Colon (tissue), 2 donors: ENCODE measurements around the gene PDCD4.
A peak's percentile ranks its signal among the peaks of the same experiment; 100 is the strongest.

Experiments
- FAIRE-seq: peaks from 2 replicates; lab custom pipeline; 2012; peaks lifted over from hg19 to GRCh38; lab: Jason Lieb, UNC
- donor health status: control.
- donor health status: control.

PDCD4 gene

DNA sequence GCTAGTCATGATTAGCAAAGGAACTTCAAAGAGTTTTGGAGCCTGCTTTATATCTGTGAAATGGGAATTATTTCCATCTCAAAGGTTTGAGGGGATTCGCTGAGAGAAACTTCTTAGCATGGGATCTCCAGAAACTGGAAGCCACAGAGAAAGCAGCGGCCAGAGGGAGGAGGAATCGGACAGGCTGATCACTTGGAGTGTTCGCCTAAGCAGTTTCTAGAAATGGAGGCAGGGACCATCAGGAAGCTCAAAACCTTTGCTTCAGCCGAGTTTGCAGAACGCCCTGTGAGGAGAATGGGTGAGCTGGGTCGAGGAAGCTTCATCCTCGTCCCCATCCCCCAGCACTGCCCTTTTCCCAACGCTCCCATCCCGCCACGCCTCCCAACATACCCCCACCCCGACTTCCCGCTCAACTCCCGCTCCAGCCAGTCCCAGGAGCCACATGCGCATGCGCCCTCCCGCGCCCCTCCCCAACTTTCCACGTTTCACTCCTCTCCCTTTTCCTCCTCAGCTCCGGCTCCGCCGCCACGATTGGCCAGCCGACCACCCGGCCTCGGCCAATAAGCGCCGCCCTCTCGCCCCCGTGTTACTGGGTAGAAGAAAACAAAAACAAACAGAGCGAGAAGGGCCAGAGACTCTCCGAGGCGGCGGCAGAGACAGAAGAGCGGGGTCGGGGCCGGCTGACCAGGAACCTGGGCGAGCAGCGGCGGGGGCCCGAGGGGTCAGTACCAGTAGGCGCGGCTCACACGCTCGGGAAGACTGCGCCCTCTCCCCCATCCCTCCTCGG, at the start of gene PDCD4:
PDCD4 (plus strand) TSS at position 631 of the 787 bp plus-strand sequence. CDS start 4,100 bp downstream, outside the sequence.
- peak; percentile 5 for FAIRE-seq

DNA sequence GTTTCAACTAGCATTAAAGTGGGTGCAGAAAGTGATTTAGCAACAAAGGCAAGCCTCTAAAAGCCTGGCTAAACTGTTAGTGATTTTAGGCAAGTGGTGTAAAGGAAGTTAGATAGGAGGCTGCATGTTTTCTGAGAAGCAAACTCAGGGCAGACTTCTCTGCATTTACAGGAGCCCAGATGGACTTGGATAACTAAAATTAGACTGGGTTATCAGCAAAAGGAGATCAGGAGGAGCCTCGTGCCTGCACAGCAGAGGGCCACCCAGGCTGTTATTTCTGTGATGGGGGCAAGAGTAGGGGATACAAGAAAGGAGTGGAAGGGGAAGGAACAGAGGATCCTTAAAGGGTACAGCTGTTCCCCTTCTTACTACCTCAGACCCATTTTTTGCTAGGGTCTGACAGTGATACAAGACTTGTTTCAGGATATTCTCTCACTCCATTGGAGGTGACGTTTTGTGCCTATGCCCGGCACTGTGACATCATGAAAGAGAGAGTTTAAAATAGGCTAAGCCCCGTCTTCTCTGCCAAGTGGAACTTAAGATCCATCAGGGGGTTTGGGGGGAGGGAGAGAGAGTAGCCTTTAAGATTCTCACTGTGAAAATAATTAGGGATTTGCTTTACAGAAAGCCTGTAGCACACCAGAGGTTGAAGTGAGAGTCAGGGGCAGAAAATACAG, 49.6 kb upstream of the PDCD4 start:
- FAIRE-seq, result no peak

DNA sequence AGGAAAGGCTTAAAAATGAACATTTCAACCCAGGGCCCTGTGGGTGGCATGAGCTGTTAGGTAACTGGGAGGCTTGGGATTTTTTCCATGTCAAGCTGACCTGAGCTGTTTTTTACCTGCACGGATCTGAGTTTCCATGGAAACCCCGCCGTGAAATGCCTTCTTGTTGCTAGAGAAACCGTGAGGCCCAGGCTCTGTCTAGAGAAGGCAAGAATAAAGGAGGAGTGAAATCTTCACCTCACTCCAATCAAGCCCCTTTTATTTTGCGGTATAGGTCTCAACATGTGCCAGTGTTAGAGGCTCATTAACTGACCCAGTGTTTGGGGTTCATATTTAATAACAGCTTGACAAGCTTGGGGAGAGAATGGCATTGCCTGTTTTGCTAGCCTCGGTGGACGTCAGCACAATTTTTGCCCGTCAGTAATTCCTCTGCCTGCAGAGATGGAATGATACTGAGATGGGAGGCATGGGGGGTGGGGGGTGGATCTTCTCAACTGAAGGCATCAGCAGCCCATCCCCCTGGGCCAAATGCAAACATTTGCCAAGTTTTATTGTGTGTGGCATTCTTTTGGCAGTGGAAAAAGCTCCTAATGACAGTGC, 48.9 kb upstream of the PDCD4 start:
- no peak for FAIRE-seq

DNA sequence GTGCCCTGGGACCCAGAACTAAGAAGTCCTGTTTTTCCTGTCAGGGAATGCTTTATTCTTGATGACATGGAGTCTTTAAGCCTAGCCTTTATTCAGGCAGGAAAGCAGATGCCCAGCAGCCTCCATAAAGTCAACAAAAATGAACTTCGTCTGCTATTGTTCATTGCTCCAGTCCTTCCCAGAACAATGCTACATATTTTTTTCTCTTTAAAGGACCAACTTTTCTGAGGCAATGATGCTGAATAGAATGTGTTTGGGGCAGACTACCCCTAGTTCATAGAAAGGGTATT, 47.6 kb upstream of the PDCD4 start:
- no peak for FAIRE-seq

DNA sequence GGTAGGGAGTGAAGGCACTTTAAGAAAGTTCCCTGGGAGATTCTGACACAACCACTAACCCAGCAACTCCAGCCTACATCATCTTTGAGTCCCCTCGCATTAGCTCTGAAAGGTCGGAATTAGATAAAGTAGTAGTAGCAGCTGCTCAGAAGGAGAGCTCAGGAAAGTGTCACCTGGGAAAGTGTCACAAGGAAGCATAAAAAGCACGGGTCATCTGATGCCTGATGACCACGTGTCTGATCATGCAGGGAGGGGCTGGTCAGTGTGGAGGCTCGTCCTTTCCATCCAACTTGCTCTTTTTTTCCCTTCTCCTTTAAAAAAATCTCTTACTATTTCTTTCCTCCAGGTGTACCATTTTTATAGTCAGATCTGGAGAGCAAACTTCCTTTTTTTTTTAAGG, 47.1 kb upstream of the PDCD4 start:
- no peak for FAIRE-seq

DNA sequence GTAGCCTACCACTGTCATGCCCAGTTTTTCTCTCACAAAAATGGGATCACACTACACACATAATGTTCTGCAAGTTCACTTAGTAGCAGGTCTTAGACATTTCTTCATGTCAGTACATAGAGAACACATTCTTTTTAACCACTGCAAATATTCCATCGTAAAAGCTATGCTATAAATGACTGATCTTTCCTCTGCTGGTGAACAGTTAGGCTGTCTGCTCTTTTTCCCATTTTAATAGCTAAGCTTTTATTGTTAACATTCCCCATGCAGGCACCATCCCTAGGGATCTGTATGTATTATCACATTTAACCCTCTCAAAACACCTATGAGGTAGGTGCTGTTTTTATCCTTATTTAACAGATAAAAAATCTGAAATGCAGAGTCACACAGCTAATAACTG, 46.2 kb upstream of the PDCD4 start:
- no peak for FAIRE-seq

DNA sequence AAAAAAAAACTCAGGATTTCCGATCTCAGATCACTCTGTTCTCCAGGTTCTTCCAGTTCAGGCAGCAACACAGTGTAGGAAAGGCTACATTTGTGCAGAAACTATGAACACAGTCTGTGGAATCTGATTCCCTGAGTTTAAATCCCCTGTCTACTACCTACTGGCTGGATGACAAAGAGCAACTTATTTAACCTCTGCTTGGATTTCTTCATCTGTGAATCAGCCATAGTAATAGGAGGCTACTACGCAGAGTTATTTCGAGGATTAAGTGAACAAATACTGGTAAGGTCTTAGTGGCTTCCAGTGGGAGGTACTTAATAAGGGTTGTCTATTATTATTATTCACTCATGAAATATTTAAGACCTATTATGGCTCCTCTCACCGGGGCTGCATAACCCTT, 44.3 kb upstream of the PDCD4 start:
- no peak for FAIRE-seq

DNA sequence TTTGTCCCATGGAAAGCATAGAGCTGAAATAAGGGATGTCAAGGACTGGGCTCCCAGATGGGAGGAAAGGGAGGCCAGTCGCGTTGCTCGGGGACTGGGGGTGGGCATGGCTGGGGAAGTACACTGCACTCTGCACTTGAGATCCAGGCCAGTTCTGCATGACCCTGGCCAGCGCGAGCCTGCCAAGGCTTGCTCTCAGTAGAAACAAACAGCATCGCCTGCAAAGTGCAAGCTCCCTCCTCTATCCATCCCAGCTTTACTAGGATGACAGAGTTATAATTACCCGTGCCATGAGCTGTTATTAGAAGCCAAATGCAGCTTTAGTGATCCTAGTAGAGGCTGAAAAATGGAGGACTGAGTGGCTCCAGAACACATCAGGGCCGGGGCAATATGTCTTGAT, 43.9 kb upstream of the PDCD4 start:
- no peak for FAIRE-seq

DNA sequence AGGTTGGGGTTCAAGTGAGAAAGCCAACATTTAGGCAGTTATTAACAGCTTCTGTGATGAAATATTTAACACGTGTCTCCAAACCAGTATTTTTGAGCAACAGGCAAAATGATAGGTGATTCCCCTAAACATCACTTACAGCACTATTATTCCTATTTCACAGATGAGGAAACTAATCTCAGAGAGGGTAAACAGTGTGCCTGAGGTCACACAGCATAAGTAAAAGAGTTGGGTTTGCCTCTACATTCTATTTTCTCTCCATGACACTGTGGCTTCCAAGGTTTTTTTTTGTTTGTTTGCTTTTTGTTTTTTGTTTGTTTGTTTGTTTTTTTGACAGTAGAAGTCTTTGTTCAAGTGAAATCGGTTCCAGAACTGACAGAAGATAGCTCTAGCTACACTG, 43.2 kb upstream of the PDCD4 start:
- no peak for FAIRE-seq

DNA sequence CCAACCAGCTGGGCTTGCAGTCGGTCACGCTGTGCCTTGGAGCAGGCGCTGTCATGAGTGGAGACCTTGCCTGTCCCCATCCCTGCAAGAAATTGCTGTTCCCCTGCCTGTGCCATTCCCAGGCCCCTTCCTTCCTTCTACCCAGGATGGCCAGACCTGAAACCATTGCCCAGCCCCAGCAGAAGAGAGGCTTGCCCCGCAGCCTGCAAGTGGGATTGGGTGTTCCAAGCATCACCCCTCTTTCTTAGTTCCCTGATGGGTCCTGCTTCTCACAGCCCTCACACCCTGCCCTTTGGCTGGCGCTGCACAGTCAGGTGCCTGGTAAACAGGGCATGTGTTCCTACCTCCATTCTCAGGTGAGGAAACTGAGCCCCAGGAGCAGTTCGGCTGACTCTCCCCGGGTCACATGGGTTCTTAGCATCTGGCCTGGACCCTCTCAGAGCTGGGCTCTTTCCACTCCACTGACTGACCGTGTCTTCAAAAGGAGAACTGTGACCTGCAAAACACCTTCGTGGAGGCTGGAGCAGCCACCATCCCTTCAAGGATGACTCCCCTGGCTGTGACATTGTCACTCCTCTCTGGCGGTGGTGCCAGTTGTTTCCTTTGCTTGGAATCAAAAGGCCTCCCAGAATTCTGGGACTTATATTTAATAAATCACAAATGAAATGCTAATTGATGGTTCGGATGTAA, 41.9 kb upstream of the PDCD4 start:
- no peak for FAIRE-seq

DNA sequence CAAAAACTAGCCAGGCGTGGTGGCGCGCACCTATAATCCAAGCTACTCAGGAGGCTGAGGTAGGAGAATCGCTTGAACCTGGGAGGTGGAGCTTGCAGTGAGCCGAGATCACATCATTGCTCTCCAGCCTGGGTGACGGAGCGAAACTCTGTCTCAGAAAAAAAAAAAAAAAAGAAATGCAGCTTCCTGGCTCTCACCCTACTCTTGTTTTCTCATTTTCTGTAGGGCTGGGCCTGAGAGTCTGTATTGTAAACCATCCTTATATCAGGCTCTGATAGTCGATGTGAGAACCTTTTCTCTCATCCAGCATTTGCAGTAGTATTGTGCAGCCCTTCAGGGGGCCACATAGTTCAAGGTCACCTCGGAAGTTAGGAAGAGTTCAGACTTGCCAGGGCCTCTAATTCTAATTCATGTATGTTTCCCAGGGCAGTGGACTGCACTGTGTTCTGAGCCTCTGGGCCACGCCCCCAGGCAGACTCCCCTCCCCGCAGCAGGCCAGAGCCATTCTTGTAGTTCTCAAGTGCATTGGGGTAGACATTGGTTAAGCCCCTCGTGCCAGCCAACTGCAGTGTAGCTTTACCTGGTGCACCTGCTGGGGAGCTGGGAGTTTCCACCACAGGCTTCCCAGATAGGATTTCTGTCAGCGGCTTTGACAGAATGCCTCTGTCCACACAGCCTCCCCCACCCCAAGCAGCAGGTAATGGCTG, 38.3 kb upstream of the PDCD4 start:
- no peak for FAIRE-seq

DNA sequence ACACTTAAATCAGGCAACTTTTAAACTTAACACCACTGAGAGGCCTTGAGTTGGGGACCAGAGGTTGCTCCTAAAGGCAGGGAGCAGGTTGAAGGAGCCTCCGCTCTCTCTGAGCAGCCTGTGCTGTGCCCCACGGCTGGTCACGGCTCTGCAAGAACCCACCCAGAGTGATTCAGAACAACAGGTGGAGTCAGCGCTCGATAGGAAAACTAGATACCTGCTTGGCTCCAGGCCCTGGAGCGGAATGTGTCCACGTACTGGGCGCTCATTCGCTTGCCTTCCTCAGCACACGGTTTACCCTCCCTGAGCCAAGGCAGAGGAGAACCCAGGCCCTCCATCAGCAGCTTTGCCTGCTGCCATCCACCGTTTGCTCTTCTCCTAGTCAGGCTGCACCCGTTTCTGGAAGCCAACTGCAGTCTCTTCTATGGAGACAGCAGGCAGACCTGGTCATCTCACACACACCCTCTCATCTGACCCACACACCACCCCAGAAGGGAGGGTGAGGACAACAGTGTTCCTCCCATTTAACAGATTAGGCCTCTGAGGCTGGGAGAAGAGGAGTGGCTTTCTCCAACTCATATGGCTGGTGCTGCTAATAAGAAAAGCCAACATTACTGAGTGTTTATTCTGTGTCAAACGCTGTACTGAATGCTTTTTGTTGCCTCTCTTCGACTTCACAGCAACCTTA, 37.6 kb upstream of the PDCD4 start:
- no peak for FAIRE-seq

DNA sequence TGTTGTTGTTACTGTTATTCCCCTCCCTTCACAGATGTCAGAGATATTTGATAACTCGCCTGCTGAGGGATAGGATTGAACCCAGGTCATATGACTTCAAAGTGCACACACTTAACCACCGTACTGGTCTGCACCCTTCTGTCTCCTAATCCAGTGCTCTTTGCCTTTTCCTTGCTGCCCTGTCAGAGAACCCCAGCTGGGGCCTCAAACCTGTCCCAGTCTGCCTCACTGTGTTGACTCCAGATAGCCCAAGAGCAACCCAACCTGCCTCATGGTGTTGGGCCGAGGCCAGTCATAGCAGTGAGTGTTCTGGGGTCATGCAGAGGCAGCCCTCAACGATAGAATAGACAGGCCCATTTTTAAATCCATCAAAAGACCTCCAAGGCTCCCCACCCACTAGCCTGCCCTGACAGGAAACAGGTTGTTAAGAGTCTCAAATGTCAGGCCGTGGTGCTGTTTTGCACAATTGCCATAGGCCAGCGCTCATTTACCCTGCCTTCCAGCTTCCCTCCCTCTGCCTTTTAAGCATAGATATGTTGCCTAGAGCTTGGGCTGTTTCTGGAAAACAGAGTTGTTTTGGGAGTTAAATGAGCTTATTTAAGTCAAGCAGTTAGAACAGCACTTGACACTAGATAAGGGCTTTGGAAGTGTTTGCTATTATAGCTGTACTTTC, 37.0 kb upstream of the PDCD4 start:
- FAIRE-seq, result no peak

DNA sequence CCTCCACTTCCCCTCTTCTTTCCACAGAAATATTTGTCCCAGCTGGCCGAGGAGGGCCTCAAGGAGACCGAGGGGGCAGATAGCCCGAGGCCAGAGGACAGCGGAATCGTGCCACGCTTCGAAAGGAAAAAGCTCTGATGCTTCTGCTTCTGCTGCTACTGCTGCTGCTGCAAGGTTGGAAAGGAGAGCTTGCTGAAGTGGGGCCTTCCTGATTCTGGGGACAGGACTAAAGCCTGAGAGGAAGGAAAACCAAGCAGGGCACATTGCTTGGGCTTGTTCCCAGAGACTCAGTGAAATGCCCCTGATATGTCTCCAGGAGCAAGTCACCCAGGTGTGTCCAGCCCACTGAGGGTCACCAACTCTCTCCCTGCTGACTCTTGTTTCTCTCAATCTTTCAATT, 35.9 kb upstream of the PDCD4 start:
- FAIRE-seq, result no peak

DNA sequence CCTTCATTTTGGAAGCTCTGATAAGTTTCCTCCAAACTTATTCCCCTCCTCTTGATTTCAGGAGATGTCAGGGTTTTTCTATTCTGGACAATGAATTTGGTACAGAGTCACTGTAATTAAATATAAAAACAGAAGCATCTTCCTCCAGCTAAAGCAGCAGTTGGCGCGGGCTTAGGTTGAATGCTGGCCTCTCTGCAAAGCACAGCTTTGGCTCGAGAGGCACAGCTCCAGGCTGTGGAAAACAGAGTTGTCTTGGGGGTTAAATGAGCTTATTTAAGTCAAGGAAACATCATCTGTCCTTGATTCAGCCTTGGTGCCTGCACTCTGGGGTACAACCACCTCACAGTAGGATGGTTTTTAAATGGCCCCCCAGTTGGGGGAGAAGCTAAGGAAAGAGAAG, 35.0 kb upstream of the PDCD4 start:
- no peak for FAIRE-seq

DNA sequence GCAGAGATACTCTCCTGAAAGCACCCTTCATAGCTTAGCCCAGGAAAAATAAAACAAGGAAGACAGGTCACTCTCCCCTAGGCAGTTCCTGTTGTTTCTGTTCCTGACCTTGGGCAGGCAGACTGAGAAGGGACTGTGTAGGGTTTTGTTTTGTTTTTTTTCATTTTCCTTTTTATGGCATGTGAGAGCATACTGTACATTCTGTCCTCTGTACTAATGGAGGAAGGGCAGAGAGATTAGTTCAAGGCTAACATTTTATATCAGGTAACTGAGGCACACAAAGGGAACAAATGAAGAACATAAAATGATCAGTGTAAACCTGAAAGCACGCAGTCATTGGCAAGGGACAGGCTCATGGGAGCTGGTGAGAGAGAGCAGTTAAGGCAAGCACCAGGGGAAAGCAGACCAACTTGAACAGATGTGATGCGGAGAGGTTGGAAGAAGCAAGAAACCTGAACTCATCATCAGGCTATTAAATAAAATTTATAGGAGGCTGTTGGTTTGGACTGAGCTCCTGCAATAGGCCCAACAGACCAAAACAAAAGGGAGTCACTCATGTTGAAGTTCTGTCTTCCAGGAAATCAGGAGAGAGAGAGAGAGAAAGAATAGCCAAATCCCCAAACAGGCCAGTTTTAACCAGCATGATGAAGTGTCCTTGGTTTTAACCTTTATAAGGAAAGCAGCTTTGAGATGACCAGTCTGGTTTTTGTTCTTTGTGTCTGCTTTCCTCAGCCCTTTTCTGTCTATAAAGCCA, 34.1 kb upstream of the PDCD4 start:
- FAIRE-seq, result no peak

DNA sequence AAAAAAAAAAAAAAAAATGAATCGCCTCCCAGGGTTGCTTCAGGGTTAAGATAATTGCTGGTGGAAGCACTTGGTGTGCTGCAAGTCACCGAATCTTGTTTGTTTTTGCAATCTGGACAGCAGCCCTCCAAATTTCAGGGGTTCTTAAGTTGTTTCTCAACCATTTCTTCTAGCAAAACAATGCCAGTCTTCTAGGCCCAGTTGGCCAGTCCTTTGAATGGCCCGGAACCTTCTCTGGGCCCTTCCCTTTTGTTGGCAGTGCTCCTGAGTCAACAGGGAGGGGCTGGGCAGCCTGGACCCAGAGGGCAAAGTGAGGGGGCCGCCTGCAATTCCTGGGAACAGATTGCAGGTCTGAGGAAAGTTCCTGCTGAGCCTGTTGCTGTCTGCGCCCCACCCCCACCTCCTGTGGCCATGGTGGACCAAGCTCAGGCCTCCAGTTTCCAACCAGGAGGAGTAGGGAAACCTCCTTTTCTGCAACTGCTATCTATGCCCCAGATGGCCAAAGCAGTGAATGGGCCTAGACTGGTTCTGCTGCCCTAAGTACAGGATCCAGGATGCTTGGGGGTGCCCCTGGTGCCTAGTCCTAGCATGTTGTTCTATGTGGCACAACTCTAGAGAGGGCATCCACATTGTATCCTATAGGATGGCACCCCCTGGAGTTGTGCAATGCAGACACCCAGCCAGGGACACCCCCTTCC, 31.4 kb upstream of the PDCD4 start:
- FAIRE-seq, result no peak

DNA sequence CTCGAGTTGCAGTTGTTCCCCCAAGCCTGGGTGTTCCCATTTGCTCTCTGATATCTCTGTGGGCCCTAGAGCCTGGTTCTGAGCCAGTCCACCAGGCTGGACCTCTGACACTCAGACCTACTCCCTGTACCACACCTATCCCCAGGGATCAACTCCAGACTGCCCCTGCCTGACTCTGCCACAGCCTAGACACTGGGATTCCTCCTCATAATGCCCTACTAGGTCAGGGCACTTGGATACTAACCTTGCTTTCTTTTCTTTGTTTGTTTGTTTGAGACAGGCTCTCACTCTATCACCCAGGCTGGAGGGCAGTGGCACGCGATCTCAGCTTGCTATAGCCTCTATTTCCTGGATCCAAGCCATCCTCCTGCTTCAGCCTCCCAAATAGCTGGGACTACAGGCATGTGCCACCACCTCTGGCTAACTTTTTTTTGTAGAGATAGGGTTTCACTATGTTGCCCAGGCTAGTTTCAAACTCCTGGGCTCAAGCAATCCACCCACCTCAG, 30.8 kb upstream of the PDCD4 start:
- FAIRE-seq, result no peak

DNA sequence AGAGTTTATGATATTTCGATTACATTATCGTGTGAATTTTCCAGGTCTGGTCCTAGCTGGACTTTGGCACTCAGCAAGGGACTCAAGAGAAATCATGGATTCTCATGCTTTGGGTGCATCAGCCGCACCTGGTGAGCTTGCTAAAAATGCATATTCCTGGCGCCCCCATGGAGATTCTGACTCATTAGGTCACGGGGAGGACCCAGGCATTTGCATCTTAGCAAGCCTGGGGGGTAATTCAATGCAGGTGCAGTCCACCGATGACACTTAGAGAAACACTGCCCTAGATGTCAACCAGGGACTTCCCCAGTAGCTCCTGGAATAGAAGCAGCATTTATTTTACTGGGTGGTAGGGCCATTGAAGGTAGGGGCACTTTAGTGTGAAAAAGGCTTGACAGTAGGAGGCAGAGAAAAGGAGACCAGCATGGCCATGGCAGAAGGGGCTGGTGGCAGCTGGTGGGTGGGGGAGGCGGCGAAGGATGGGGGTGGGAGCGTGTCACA, 29.9 kb upstream of the PDCD4 start:
- no peak for FAIRE-seq
